GM18508 (cell line): Measurements from ENCODE around the gene NATD1.
"Not testable (repeated sequence)": the region's sequence is repeated elsewhere in the genome, so short reads cannot be mapped to it uniquely, and the experiment has no call there.

Experiments
- ATAC-seq: cut with Tn5 transposase; IDR thresholded peaks from one replicate; pipeline ENCODE4 v1.9.1; 2021; ENCODE audit warnings: moderate number of reproducible peaks; ENCODE audit not compliant: insufficient read depth, unreplicated experiment

The NATD1 gene

DNA sequence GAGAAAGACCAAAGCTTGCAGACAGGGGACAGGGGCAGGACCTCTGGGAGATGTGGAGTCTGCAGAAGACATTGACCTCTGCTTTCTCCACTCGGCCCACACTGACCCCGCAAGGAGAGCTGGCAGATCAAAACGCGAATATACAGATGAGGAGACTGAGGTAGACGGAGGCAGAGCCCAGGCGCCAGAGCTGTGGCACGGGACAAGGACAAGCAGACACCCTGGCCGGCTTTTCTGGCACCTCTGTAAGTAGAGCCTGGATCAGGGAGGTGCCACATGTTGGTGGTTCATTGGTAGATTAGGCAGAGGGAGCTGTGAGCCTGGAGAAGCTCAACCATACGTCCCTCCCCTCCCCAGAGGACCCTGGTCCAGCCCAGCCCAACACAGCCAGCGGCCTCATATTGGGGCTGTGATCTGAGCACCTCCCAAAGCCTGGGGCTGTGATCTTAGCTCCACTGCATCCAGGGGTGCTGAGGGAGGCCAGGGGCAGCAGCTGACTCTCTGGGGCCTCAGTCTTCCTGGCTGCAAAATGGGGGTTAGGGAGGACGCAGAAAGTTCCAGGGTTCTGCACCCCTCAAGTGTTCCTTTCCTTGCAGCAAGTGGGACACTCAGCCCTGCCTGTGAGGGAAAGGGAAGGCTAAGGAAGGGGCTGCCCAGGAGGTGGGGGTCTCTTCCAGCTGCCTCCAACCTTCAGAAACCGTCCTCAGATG, 4.0 kb downstream of the NATD1 start:
- no peak for ATAC-seq

DNA sequence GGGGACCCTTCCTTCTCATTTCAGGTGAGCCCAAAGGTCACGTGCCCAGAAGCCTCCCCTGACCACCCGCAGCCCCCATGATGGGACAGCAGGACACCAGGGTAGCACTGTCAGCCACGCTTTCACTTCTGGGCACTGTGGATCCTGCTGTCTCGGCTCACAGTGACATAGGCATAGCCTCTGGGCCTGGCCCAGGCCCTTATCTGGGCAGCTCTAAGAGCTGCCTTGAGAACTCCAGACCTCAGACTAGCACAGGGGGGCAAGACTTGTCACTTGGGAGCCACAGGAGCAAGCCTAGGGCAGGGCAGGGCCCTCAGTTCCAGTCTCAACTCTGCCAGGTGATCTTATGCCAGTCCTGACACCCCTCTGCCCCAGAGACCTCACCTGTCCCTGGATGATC, 4.7 kb downstream of the NATD1 start:
- ATAC-seq, result no peak

- ATAC-seq, result no peak
Measured at GRCh38 chr17:21247552-21248258, 5.5 kb downstream of the NATD1 start.

DNA sequence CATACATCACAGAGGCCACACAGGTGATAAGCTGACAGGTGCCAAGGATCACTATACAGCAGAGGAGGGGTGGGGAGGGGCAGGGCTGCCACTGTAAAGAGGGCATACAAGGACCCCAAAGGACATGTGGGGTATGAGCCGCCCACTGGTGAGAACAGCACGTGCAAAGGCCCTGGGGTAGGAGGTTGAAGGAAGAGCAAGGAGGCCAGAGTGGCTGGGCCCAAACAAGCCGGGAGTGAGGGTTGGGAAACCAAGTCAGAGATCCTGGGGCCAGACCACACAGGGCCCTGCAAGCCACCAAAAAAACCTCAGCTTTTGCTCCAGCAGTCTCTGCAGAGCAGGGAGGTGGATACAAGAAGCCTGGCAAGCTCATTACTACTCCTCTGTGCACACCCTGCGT, 6.5 kb downstream of the NATD1 start:
- ATAC-seq, result no peak

DNA sequence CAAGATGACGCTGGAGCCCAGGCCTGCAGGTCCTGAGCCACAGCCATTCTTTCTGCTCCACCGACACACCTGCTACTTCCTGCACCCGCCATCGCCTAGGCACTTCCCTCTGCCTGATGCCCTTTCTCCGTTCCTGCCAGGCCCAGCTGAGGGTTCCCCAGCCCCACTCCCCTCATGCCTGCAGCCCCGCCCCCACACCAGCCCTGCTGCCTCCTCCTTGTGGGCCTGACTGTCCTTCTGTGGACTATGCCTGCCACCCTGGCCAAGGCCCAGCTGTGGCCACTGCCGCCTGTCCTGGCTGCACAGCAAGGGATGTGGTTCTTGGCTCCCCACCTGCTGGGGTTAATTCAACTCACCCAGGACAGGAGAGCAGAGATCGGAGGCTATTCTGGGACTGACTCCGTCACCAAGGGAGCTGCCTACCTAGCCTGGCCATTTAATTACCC, 7.5 kb downstream of the NATD1 start:
- ATAC-seq, result no peak

GRCh38 chr17:21243516-21244303, 9.5 kb downstream of the NATD1 start:
- no peak for ATAC-seq

- ATAC-seq, result no peak
Measured at GRCh38 chr17:21242780-21243515, 10.3 kb downstream of the NATD1 start.

- ATAC-seq, result no peak
Measured at GRCh38 chr17:21242026-21242697, 11.0 kb downstream of the NATD1 start.

DNA sequence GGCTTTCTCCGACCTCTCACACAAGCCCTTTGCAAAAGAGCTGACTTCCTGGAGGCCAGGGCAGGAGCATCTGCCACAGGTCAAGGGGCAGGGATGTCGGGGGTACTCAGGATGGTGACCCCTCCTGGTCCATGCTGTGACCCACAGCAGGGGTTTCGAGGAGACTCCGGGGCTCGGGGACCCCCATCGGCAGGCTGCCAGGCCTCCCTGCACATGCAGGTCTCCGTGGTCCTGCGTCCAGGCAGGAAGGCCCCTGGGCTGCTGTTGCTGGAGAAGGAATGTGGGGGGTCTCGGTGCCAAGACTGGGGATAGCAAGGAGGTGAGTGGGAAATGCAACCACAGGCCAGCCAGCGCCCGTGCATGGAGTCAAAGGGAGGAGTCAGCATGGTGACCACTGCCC, 11.6 kb downstream of the NATD1 start:
- ATAC-seq, result no peak

- no peak for ATAC-seq
Measured at GRCh38 chr17:21240369-21241055, 12.7 kb downstream of the NATD1 start.

DNA sequence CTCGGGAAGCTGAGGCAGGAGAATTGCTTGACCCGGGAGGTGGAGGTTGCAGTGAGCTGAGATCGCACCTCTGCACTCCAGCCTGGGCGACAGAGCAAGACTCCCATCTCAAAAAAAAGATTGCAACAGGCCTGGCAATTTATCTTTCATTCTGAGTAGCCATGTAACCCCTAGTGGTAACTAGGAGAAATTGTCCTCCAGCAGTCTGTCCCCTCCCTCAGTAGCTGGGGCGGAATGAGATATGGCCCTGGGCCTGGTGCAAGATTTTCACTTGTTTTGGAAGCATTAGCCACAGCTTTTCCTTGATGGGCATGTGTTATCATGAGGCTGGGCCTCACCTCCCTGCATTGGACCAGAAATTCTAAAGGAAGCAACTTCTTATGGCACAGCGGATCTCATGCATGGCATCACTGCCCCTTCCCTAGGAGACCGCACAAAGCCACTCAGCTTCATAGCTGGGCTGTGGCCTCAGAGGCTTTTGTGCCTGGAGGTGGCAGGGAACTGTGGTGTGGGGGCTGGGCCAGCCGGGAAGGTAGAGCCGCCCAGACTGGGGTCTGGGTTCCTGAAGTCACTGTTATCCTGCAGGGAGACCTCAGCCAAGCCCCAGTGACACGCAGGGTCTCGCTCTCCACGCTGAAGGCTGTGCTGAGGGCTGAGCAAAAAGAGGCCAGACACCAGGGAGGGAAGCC, 13.4 kb downstream of the NATD1 start:
- no peak for ATAC-seq

DNA sequence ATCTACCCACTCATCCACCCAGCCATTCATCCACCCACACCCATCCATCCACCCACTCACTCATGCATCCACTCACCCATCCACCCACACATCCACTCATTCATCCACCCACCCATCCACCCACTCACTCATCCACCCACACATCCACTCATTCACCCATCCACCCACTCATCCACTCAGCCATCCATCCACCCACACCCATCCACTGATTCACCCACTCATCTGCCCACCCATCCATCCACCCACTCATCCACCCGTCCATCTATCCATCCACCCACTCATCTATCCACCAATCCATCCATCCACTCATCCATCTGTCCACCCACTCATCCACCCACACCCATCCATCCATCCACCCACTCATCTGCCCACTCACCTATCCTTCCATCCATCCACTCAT, 17.3 kb downstream of the NATD1 start:
- ATAC-seq, result no peak

DNA sequence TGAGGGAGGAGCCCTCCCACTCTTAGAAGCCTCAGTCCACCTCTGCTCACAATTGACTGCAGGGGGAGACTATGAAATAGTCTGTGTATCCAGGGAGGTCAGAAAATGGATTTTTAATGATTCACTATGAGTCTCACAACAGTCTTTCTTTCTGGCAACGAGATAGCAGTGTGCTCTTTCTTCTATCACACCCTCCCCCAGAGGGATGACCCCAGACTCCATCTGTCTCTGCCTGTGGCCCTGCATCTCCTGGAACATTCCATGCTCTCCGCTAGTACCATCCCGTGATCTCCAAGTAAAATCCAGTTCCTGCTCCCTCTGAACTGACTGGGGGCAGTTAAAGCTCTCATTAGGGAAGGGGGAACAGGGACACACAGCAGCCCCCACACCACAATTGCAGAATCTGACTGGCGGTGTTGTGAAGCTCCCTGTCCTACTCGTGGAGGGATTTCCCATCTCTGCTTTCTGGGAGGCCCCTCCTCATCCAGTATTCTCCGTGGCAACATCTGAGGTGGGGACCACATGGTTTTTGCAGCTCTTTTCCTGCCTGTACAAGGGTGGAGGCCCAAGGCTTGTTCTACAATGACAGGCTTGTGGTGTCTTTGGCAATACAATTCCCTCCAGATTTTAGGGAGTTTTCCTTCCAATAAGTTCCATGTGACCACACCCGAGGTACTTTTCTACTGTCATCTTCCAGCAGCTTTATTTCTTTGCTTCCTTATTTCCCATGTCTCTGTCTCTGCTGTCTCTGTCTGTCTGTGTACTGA, 19.4 kb downstream of the NATD1 start:
- ATAC-seq, result no peak

DNA sequence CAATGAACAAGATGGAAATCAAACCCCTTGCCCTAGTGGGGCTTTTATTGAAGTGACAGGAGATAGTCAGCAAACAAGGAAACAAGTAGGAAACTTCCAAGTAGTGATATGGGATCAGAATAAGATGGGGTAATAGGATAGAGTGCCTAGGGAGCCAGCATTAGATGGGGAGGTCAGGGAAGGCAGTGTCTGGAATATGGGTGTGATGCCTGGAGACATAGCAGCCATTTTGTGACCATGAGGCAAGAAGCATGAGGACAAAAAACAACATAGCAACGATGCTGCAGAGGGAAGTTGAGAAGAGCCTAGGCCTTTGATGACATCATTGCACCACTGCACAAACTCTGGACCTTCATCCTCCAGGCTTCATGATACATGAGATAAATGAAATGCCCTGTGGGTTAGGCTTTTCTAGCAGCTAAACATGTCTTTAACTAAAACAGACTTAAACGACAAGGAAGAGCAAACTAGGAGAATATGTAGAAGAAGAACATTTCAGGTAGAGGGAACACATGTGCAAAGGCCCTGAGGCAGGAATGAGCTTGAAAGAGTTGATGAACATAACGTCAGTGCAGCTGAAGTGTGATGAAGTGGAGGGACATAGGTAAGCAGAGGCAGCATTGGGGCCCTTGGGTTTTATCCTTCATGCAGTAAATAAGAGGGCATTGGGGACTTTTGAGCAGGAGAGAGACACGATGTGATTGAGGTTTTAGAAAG, 21.0 kb downstream of the NATD1 start:
- no peak for ATAC-seq

DNA sequence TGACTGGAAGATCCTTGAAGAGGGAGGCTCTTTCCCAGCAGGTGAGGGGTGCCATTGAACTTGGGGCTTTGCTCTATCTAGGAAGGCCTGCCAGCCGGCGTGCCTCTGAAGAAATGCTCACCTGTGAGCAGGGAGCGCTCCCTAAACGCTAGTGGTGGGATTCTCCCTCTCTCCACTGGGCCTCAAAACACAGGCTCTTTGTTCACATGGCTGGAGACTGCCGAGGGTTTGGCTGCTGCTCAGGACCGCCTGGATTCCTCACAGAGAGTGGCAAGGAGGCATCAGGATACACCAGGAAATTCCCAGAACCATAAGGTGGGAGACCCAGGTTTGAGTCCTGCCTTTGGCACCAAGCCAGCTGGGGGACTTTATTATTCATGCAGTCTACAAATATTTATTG, 21.7 kb downstream of the NATD1 start:
- no peak for ATAC-seq

- ATAC-seq, result no peak
Measured at GRCh38 chr17:21228845-21229244, 24.4 kb downstream of the NATD1 start.

DNA sequence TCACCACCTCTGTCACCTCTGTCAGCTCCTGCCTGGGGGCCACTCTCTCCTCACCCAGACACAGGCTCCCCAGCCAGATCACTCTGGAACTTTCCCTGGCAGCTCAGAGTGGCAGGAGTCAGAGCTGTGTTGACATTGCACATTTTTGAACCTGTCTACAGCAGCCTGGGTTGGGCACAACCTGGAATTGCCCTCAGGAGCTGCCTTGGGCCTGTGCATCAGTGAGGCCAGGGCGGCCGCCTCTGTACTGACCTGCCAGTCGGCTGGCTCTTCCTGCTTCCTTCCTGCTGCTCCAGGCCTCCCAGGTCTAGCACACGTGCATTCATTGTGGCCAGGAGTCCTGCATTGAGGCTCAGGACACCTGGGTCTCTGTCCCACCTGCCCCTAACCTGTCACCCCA, 25.1 kb downstream of the NATD1 start:
- no peak for ATAC-seq

- not testable (repeated sequence) for ATAC-seq
Measured at GRCh38 chr17:21227277-21227676, 25.9 kb downstream of the NATD1 start.
